ENCODE results near the gene MARCHF9. TPM values are rescaled to one million over a fixed set of nuclear protein-coding genes. Genes with fewer than 3 reads are reported as not detected.

The MARCHF9 gene
- total and polyA plus RNA-seq, 11 donors: 11.3 to 18.9 (median 13.6) TPM

DNA sequence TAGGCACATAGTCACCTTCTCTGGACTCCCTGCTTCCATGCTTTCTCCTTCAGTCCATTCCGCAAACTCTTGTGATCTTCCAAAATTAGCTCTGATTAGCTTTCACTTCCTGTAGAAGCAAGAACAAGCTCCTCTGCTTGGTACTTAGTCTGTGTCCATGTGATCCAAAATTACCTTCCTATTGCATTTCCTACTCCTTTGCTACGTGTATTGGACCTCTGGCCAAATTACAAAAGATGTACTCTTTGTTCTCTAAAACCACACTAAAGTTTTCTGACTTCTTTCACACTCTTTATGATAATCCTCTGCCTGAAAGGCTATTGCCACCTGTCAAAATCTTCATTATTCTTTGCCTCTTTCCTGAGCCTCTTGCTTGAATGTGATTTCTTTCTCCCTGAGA is 26.9 kb downstream of the MARCHF9 start:
- H3K4me1 ChIP-seq: peaks cover 0 to 41% (median 13%) of the 10 kb centered on the region in 12 donors
- no peaks in the 10 kb centered on the region for H3K27me3 ChIP-seq
- DNase-seq: no peak
- no peak for TF ChIP-seq POLR2A (IDR thresholded peaks at IDR 0.05)
- TF ChIP-seq, protein P1, sequence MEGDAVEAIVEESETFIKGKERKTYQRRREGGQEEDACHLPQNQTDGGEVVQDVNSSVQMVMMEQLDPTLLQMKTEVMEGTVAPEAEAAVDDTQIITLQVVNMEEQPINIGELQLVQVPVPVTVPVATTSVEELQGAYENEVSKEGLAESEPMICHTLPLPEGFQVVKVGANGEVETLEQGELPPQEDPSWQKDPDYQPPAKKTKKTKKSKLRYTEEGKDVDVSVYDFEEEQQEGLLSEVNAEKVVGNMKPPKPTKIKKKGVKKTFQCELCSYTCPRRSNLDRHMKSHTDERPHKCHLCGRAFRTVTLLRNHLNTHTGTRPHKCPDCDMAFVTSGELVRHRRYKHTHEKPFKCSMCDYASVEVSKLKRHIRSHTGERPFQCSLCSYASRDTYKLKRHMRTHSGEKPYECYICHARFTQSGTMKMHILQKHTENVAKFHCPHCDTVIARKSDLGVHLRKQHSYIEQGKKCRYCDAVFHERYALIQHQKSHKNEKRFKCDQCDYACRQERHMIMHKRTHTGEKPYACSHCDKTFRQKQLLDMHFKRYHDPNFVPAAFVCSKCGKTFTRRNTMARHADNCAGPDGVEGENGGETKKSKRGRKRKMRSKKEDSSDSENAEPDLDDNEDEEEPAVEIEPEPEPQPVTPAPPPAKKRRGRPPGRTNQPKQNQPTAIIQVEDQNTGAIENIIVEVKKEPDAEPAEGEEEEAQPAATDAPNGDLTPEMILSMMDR (IDR thresholded peaks at IDR 0.05): no peak
- intact Hi-C loops (cut with DNase I): loop anchor here in 6 of 10 donors (1.0 to 5.0 kb wide), 2 partner anchors 124 to 126 kb away; no protein-coding TSS in a partner anchor
- no peak overlapping the region for H3K4me3 ChIP-seq
- peak overlapping the region in 1 of 12 donors; percentile 80 for H3K27ac ChIP-seq
- no peaks in the 10 kb centered on the region for H3K9me3 ChIP-seq
- peaks cover 0 to 38% (median 18%) of the 10 kb centered on the region in 9 donors for H3K36me3 ChIP-seq
- 69 to 82% (median 72%) methylated on average over 2 of the region's 2 CpGs for WGBS, 4 donors
- ATAC-seq: no peak

- ATAC-seq: no peak
- DNase-seq: no peak
- Histone ChIP-seq H3K4me1 (peaks cover 0 to 41% (median 13%) of the 10 kb centered on the region in 12 donors), H3K27me3 (no peaks in the 10 kb centered on the region), H3K9me3 (no peaks in the 10 kb centered on the region), H3K36me3 (peaks cover 0 to 42% (median 22%) of the 10 kb centered on the region in 9 donors), H3K27ac (peak overlapping the region in 3 of 12 donors; percentile 68 to 82 (median 80)), H3K4me3 (peak overlapping the region in 9 of 12 donors; percentile 77 to 98 (median 94))
- intact Hi-C loops (cut with DNase I): loop anchor here in 6 of 10 donors (1.0 to 5.0 kb wide), 2 partner anchors 123 to 125 kb away; no protein-coding TSS in a partner anchor
- TF ChIP-seq, protein P1 (IDR thresholded peaks at IDR 0.05): no peak
- no peak for TF ChIP-seq POLR2A (IDR thresholded peaks at IDR 0.05)
- WGBS, 4 donors: 22 to 27% (median 27%) methylated on average over 4 of the region's 4 CpGs
These were observed 27.3 kb downstream of the MARCHF9 start for GRCh38 chr12:57782243-57782607.

DNA sequence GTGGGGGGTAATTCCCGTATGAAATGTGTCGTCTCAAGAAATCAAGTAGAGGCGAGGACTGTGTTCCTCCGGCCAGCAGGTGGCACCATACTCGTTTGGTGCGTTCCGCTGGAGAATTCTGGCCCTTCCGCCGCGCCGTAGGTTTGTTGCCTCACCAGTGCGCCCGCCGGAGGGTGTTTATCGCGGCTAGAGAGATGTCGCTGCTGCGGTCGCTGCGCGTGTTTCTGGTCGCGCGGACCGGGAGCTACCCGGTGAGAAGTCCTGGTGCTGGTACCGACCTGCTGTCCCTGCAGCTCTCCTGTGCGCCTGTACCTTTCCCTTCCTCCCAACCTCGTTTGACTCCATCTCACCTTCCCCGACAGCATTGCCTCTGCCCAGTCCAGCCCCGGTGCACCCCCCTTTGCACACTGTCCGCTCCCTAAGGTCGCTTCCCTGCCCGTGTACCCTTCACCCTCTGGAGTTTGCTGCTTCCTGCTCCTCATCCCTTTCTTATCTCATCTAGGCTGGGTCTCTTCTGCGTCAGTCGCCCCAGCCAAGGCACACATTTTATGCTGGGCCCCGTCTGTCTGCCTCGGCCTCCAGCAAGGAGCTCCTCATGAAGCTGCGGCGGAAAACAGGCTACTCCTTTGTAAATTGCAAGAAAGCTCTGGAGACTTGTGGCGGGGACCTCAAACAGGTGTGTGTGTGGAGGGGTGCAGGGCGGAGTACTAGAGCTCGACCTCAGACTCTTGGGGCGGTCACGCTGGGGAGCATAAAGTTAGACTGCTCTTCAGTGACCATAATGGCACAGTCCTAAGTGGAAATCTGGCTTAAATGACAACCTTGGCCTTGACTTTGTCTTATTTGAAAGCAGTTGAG is 27.9 kb downstream of the MARCHF9 start, which contains the start of gene TSFM:
Gene TSFM, plus strand, starts transcription at position 180 of the 858 bp plus-strand sequence. Its CDS starts 15 bp downstream, at position 195.
- no peaks in the 10 kb centered on the region for H3K9me3 ChIP-seq
- ATAC-seq: peak; percentile 84 to 94 (median 92)
- intact Hi-C loops (cut with DNase I): loop anchor here in 6 of 10 donors (1.0 to 5.0 kb wide), 2 partner anchors 122 to 124 kb away; no protein-coding TSS in a partner anchor

More for the DNA sequence above, 27.9 kb downstream of the MARCHF9 start, which contains the start of gene TSFM:
- 1% methylated on average over 41 to 45 of the region's 45 CpGs for WGBS, 4 donors
- no peaks in the 10 kb centered on the region for H3K27me3 ChIP-seq
- H3K4me3 ChIP-seq: peak within 1 kb of the TSS; percentile 64 to 98 (median 92)
- TF ChIP-seq, protein P1 (IDR thresholded peaks at IDR 0.05): peak; percentile 86 to 98 (median 92)
- peak in 1 of 2 donors; percentile 60 for TF ChIP-seq POLR2A (IDR thresholded peaks at IDR 0.05)
- H3K27ac ChIP-seq: peak within 1 kb of the TSS in 11 of 12 donors; percentile 24 to 82 (median 65)
- peak; percentile 97 to 98 (median 98) for DNase-seq
- peaks cover 0 to 41% (median 13%) of the 10 kb centered on the region in 12 donors for H3K4me1 ChIP-seq
- peaks cover 0 to 48% (median 29%) of the 10 kb centered on the region in 9 donors for H3K36me3 ChIP-seq
